ENCODE measurements around the gene CAMTA1. TPM values are rescaled to one million over a fixed set of nuclear protein-coding genes. Genes with fewer than 3 reads are reported as not detected.

CAMTA1 gene
- total RNA-seq, 1 experiment from 2014 or later: 82.2 TPM

- ChIA-PET CTCF (no interaction called here), POLR2A (no interaction called here)
- no peak for TF ChIP-seq POLR2AphosphoS5 (IDR thresholded peaks at IDR 0.05; ENCODE audit: low read depth, low read length)
- TF ChIP-seq CTCF (IDR thresholded peaks at IDR 0.05): no peak
- no peak for TF ChIP-seq SIN3A (IDR thresholded peaks at IDR 0.05; ENCODE audit: borderline replicate concordance, insufficient read depth, low read depth, low read length)
- TF ChIP-seq REST (IDR thresholded peaks at IDR 0.05; ENCODE audit: insufficient read depth in 1 of 2, low read depth in 2 of 2, low read length in 1 of 2): no peak
- TF ChIP-seq TCF7L2 (IDR thresholded peaks at IDR 0.05; ENCODE audit: low read depth, low read length): no peak
- no peaks in the 10 kb centered on the region for H3K36me3 ChIP-seq (ENCODE audit: control insufficient read depth, insufficient read depth, low read length)
- ATAC-seq: no peak
- BruUV-seq (replicated peaks): no TSS peak
- in situ Hi-C loops (cut with HindIII; ENCODE audit: low pct_unique_long_range_greater_than_20kb, low sequenced_read_pairs) (no loop called here), intact Hi-C loops (cut with micrococcal nuclease; ENCODE audit: unreplicated experiment) (no loop called here)
- no peak overlapping the region for H3K27ac ChIP-seq (ENCODE audit: low read length)
- H3K4me1 ChIP-seq (ENCODE audit: control insufficient read depth, insufficient read depth, low read length): no peaks in the 10 kb centered on the region
- DNase-seq (ENCODE audit: low read depth, low spot score): no peak
- peaks cover 7% of the 10 kb centered on the region; the same call in 1 of the 2 replicates for H3K9me3 ChIP-seq (ENCODE audit: control insufficient read depth, insufficient read depth, low read depth, low read length)
- H3K4me3 ChIP-seq (ENCODE audit: low read depth in 2 of 2, low read length in 2 of 2): no peak overlapping the region
- H3K27me3 ChIP-seq (ENCODE audit: control insufficient read depth, insufficient read depth, low read length): peaks cover 4% of the 10 kb centered on the region; the same call in 1 of the 2 replicates
Observed at GRCh38 chr1:7185721-7186120, 400.5 kb downstream of the CAMTA1 start.

DNA sequence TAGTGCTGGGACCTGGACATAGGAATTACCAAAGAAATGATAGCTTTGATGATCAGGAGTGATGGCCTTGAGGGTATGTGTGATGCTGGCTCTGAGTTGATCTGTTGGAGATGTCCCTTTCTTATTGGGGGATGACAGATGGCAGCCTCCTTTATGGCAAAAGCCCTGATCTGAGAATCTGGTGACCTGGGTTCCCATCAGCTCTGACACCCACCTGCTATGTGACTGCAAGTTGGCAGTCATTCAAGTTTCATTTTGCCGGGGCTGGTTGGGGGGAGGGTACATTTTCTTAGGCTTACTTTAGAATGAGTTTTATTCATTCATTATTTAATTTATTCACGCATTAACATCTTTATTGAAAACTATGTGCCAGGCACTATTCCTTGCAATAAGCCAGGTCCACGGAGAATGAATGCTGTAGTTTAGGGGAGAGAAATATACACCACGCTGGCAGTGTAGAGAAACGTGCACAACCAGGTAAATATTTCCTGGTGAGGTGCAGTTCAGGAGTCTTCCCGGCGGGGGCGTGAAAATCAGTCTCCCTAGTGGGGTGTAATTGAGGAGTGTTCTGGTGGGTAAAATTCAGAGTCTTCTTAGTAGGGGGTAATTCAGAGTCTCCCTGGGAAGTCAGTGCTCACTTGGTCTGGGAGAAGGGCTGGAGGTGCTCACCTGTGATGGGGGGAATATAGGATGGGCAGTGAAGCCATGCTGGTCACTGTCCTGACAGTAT, 401.3 kb downstream of the CAMTA1 start:
- no peak for TF ChIP-seq REST (IDR thresholded peaks at IDR 0.05; ENCODE audit: insufficient read depth in 1 of 2, low read depth in 2 of 2, low read length in 1 of 2)
- TF ChIP-seq SIN3A (IDR thresholded peaks at IDR 0.05; ENCODE audit: borderline replicate concordance, insufficient read depth, low read depth, low read length): no peak
- no peak for TF ChIP-seq POLR2AphosphoS5 (IDR thresholded peaks at IDR 0.05; ENCODE audit: low read depth, low read length)
- TF ChIP-seq CTCF (IDR thresholded peaks at IDR 0.05): peak; percentile 17; the same call in 1 of the 2 replicates
- TF ChIP-seq TCF7L2 (IDR thresholded peaks at IDR 0.05; ENCODE audit: low read depth, low read length): no peak
- DNase-seq (ENCODE audit: low read depth, low spot score) (no peak), ATAC-seq (no peak)
- Histone ChIP-seq H3K36me3 (ENCODE audit: control insufficient read depth, insufficient read depth, low read length) (no peaks in the 10 kb centered on the region), H3K4me3 (ENCODE audit: low read depth in 2 of 2, low read length in 2 of 2) (no peak overlapping the region), H3K27me3 (ENCODE audit: control insufficient read depth, insufficient read depth, low read length) (peaks cover 4% of the 10 kb centered on the region; the same call in 1 of the 2 replicates), H3K4me1 (ENCODE audit: control insufficient read depth, insufficient read depth, low read length) (no peaks in the 10 kb centered on the region), H3K27ac (ENCODE audit: low read length) (no peak overlapping the region), H3K9me3 (ENCODE audit: control insufficient read depth, insufficient read depth, low read depth, low read length) (no peaks in the 10 kb centered on the region)
- BruUV-seq (replicated peaks): no TSS peak
- intact Hi-C loops (cut with micrococcal nuclease; ENCODE audit: unreplicated experiment): no loop called here
- in situ Hi-C loops (cut with HindIII; ENCODE audit: low pct_unique_long_range_greater_than_20kb, low sequenced_read_pairs): no loop called here
- ChIA-PET POLR2A (no interaction called here), CTCF (no interaction called here)
